ENCODE data around the gene CCDC82. TPM values are rescaled to one million over a fixed set of nuclear protein-coding genes. Genes with fewer than 3 reads are reported as not detected.
A peak's percentile ranks its signal among the peaks of the same experiment; 100 is the strongest.

CCDC82 gene
- total RNA-seq, 2 donors from 2014 or later = 8.5 to 20.3 TPM

- intact Hi-C loops (cut with DNase I) = no loop called here
- Histone ChIP-seq H3K9me3 (no peaks in the 10 kb centered on the region), H3K27me3 (replicated peaks; ENCODE audit: insufficient read depth) (no peaks in the 10 kb centered on the region), H3K36me3 (no peaks in the 10 kb centered on the region), H3K4me1 (replicated peaks) (peaks cover 17% of the 10 kb centered on the region), H3K27ac (peak overlapping the region in 1 of 2 donors; percentile 80), H3K4me3 (no peak overlapping the region)
- TF ChIP-seq CTCF (IDR thresholded peaks at IDR 0.05) (no peak), POLR2A (IDR thresholded peaks at IDR 0.05) (no peak), POLR2AphosphoS5 (IDR thresholded peaks at IDR 0.05) (no peak)
- DNase-seq (ENCODE audit: low spot score) = no peak
- WGBS = 36% methylated on average over 6 of the region's 6 CpGs
These were observed 51.9 kb downstream of the CCDC82 start for GRCh38 chr11:96337541-96338431.

GRCh38 chr11:96335388-96335787 is 54.3 kb downstream of the CCDC82 start:
- intact Hi-C loops (cut with DNase I) = no loop called here
- Histone ChIP-seq H3K27me3 (replicated peaks; ENCODE audit: insufficient read depth) (no peaks in the 10 kb centered on the region), H3K9me3 (no peaks in the 10 kb centered on the region), H3K4me3 (no peak overlapping the region), H3K27ac (no peak overlapping the region), H3K36me3 (no peaks in the 10 kb centered on the region), H3K4me1 (replicated peaks) (peaks cover 17% of the 10 kb centered on the region)
- TF ChIP-seq POLR2AphosphoS5 (IDR thresholded peaks at IDR 0.05) (no peak), CTCF (IDR thresholded peaks at IDR 0.05) (no peak), POLR2A (IDR thresholded peaks at IDR 0.05) (no peak)
- 95% methylated on average over 4 of the region's 4 CpGs for WGBS
- no peak for DNase-seq (ENCODE audit: low spot score)

GRCh38 chr11:96334219-96334618 is 55.5 kb downstream of the CCDC82 start:
- peaks cover 7% of the 10 kb centered on the region for H3K4me1 ChIP-seq (replicated peaks)
- 92% methylated on average over 4 of the region's 4 CpGs for WGBS
- no peaks in the 10 kb centered on the region for H3K36me3 ChIP-seq
- H3K9me3 ChIP-seq = no peaks in the 10 kb centered on the region
- H3K4me3 ChIP-seq = no peak overlapping the region
- no peaks in the 10 kb centered on the region for H3K27me3 ChIP-seq (replicated peaks; ENCODE audit: insufficient read depth)
- intact Hi-C loops (cut with DNase I) = no loop called here
- no peak for DNase-seq (ENCODE audit: low spot score)
- TF ChIP-seq POLR2A (IDR thresholded peaks at IDR 0.05) = no peak
- TF ChIP-seq POLR2AphosphoS5 (IDR thresholded peaks at IDR 0.05) = no peak
- no peak for TF ChIP-seq CTCF (IDR thresholded peaks at IDR 0.05)
- H3K27ac ChIP-seq = no peak overlapping the region

GRCh38 chr11:96333191-96333719 is 56.5 kb downstream of the CCDC82 start:
- TF ChIP-seq POLR2AphosphoS5 (IDR thresholded peaks at IDR 0.05) (no peak), CTCF (IDR thresholded peaks at IDR 0.05) (no peak), POLR2A (IDR thresholded peaks at IDR 0.05) (no peak)
- WGBS = 72% methylated on average over 4 of the region's 4 CpGs
- Histone ChIP-seq H3K4me3 (no peak overlapping the region), H3K27ac (no peak overlapping the region), H3K4me1 (replicated peaks) (peaks cover 7% of the 10 kb centered on the region), H3K9me3 (no peaks in the 10 kb centered on the region), H3K27me3 (replicated peaks; ENCODE audit: insufficient read depth) (no peaks in the 10 kb centered on the region), H3K36me3 (no peaks in the 10 kb centered on the region)
- intact Hi-C loops (cut with DNase I) = no loop called here
- no peak for DNase-seq (ENCODE audit: low spot score)

Measured in prostate gland (tissue), 2 donors.